ENCODE data around the gene GPC5. TPM values are rescaled to one million over a fixed set of nuclear protein-coding genes. Genes with fewer than 3 reads are reported as not detected.

GPC5 gene
- polyA plus RNA-seq, 2 of the 4 experiments (the other 2 are of a cell fraction): not detected

GRCh38 chr13:91739751-91740150, 341.3 kb downstream of the GPC5 start:
- no peak overlapping the region for H3K27ac ChIP-seq
- ChIA-PET CTCF (no interaction called here), POLR2A (no interaction called here)
- H3K4me1 ChIP-seq: no peaks in the 10 kb centered on the region
- no peak overlapping the region for H3K4me2 ChIP-seq
- DNase-seq (ENCODE audit: low read depth in 1 of 2, low spot score in 1 of 2) (no peak), ATAC-seq (no peak), FAIRE-seq (no peak)
- no peak overlapping the region for H3K4me3 ChIP-seq
- H3K9me3 ChIP-seq: no peaks in the 10 kb centered on the region
- TF ChIP-seq HOXA7 (CRISPR knock-in tag; IDR thresholded peaks at IDR 0.05) (no peak), KDM1A (IDR thresholded peaks at IDR 0.05; ENCODE audit: low read depth) (no peak), RFX5 (IDR thresholded peaks at IDR 0.05) (no peak)
- TF ChIP-seq, protein P1, sequence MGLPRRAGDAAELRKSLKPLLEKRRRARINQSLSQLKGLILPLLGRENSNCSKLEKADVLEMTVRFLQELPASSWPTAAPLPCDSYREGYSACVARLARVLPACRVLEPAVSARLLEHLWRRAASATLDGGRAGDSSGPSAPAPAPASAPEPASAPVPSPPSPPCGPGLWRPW (IDR thresholded peaks at IDR 0.05): no peak
- WGBS (ENCODE audit: missing lambda C conversion rate): 70% methylated on average over 2 of the region's 2 CpGs

DNA sequence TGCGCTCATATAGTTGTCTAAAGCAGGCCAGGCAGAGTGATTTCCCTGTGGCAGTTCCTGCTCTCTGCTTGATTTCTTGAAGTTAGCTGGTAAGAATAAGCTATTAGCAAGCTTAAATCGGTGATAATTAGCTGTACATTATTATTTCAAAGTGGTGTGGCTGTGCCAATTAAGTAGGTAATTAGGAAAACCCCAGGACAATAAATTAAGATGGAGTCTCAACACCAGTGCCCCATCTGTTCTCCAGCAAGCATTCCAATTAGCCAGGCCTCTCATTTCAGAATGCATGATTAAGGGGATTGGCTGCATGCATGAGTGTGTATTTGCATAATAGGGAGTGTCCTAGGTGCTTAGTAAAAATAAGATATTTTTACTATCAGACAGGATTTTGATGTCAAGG, 342.3 kb downstream of the GPC5 start:
- Histone ChIP-seq H3K4me3 (no peak overlapping the region), H3K9me3 (no peaks in the 10 kb centered on the region), H3K4me1 (no peaks in the 10 kb centered on the region), H3K4me2 (no peak overlapping the region), H3K27ac (no peak overlapping the region)
- ChIA-PET CTCF (no interaction called here), POLR2A (no interaction called here)
- no peak for DNase-seq (ENCODE audit: low read depth in 1 of 2, low spot score in 1 of 2)
- ATAC-seq: no peak
- FAIRE-seq: no peak
- no peak for TF ChIP-seq NFE2L2 (conservative IDR thresholded peaks at IDR 0.05; ENCODE audit: low read length)
- TF ChIP-seq NPAS2 (CRISPR knock-in tag; IDR thresholded peaks at IDR 0.05; ENCODE audit: borderline replicate concordance): no peak
- no peak for TF ChIP-seq SMC3 (IDR thresholded peaks at IDR 0.05)
- no peak for TF ChIP-seq HOXB5 (CRISPR knock-in tag; IDR thresholded peaks at IDR 0.05)
- TF ChIP-seq CHD2 (IDR thresholded peaks at IDR 0.05; ENCODE audit: low read length, partially characterized antibody): no peak
- TF ChIP-seq TP53 (CRISPR knock-in tag; IDR thresholded peaks at IDR 0.05): no peak
- TF ChIP-seq MYC (IDR thresholded peaks at IDR 0.05; ENCODE audit: borderline replicate concordance, low read length): no peak
- TF ChIP-seq HDAC2 (IDR thresholded peaks at IDR 0.05): no peak
- WGBS (ENCODE audit: missing lambda C conversion rate): 46% methylated on average over 2 of the region's 2 CpGs

GRCh38 chr13:91741925-91742324, 343.5 kb downstream of the GPC5 start:
- ChIA-PET POLR2A (no interaction called here), CTCF (no interaction called here)
- no peak overlapping the region for H3K27ac ChIP-seq
- WGBS (ENCODE audit: missing lambda C conversion rate): 27% methylated on average over 2 of the region's 2 CpGs
- DNase-seq (ENCODE audit: low read depth in 1 of 2, low spot score in 1 of 2) (no peak), FAIRE-seq (no peak), ATAC-seq (no peak)
- no peaks in the 10 kb centered on the region for H3K4me1 ChIP-seq
- H3K4me3 ChIP-seq: no peak overlapping the region
- TF ChIP-seq CEBPB (IDR thresholded peaks at IDR 0.05): no peak
- no peak for TF ChIP-seq CBX8 (IDR thresholded peaks at IDR 0.05)
- no peak for TF ChIP-seq MAFK (IDR thresholded peaks at IDR 0.05; ENCODE audit: partially characterized antibody)
- no peak for TF ChIP-seq KDM1A (IDR thresholded peaks at IDR 0.05; ENCODE audit: low read depth)
- TF ChIP-seq KDM5A (IDR thresholded peaks at IDR 0.05): no peak
- TF ChIP-seq ZNF302 (CRISPR knock-in tag; IDR thresholded peaks at IDR 0.05): no peak
- TF ChIP-seq CHD4 (IDR thresholded peaks at IDR 0.05; ENCODE audit: borderline replicate concordance): no peak
- no peak overlapping the region for H3K4me2 ChIP-seq
- no peaks in the 10 kb centered on the region for H3K9me3 ChIP-seq

GRCh38 chr13:91744284-91744683, 345.9 kb downstream of the GPC5 start:
- ChIA-PET CTCF (no interaction called here), POLR2A (no interaction called here)
- no peaks in the 10 kb centered on the region for H3K9me3 ChIP-seq
- DNase-seq (ENCODE audit: low read depth in 1 of 2, low spot score in 1 of 2): no peak
- H3K4me2 ChIP-seq: no peak overlapping the region
- no peak overlapping the region for H3K27ac ChIP-seq
- no peak for ATAC-seq
- TF ChIP-seq HMGXB4 (CRISPR knock-in tag; IDR thresholded peaks at IDR 0.05; ENCODE audit: borderline replicate concordance): no peak
- TF ChIP-seq ZC3H11A (IDR thresholded peaks at IDR 0.05): no peak
- TF ChIP-seq CHD4 (IDR thresholded peaks at IDR 0.05; ENCODE audit: borderline replicate concordance): no peak
- TF ChIP-seq SREBF2 (IDR thresholded peaks at IDR 0.05): no peak
- TF ChIP-seq MAZ (IDR thresholded peaks at IDR 0.05; ENCODE audit: borderline replicate concordance, low read depth, low read length): no peak
- TF ChIP-seq, protein P2, sequence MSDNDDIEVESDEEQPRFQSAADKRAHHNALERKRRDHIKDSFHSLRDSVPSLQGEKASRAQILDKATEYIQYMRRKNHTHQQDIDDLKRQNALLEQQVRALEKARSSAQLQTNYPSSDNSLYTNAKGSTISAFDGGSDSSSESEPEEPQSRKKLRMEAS (IDR thresholded peaks at IDR 0.05): no peak
- H3K4me3 ChIP-seq: no peak overlapping the region
- H3K4me1 ChIP-seq: no peaks in the 10 kb centered on the region
- no peak for FAIRE-seq

Measured in A549 (cell line).